Type B pancreatic cell (in vitro differentiated cells): ENCODE results near the gene PLPP1. TPM values are rescaled to one million over a fixed set of nuclear protein-coding genes. Genes with fewer than 3 reads are reported as not detected.
A peak's percentile ranks its signal among the peaks of the same experiment; 100 is the strongest.

ENCODE experiments used
- DNase-seq: peaks from one replicate; pipeline ENCODE4 v3.0.0; 2021; ENCODE audit warnings: mixed read lengths; ENCODE audit not compliant: unreplicated experiment; ENCODE audit errors: extremely low spot score
- H3K27ac Mint-ChIP-seq: 2 replicates; pipeline ENCODE4 v1.8.0; 2021; ENCODE audit warnings: mild to moderate bottlenecking, mixed read lengths
- H3K27me3 Mint-ChIP-seq: 2 replicates; pipeline ENCODE4 v1.8.0; 2021; ENCODE audit warnings: mixed read lengths
- H3K36me3 Mint-ChIP-seq: 2 replicates; pipeline ENCODE4 v1.8.0; 2021; ENCODE audit warnings: mixed read lengths
- H3K4me1 Mint-ChIP-seq: one replicate; pipeline ENCODE4 v1.8.0; 2021; ENCODE audit warnings: mixed read lengths; ENCODE audit not compliant: unreplicated experiment
- H3K4me3 Mint-ChIP-seq: 2 replicates; pipeline ENCODE4 v1.8.0; 2021; ENCODE audit warnings: mild to moderate bottlenecking, mixed read lengths
- H3K9me3 Mint-ChIP-seq: 2 replicates; pipeline ENCODE4 v1.8.0; 2021; ENCODE audit warnings: mixed read lengths
- total RNA-seq: library from RNA; stranded (reverse); gene quantifications from 2 replicates; pipeline ENCODE4 v1.2.1, GENCODE V29; 2021; ENCODE audit warnings: low replicate concordance
- TF ChIP-seq, protein P1 (sequence below): fragments of 200-600 bp; sonication (generic); conservative IDR thresholded peaks from 2 replicates; pipeline ENCODE4 v1.5.0; 2021; ENCODE audit warnings: antibody characterized with exemption, mild to moderate bottlenecking

Gene PLPP1
- total RNA-seq, 1 donor from 2014 or later = 12.8 TPM

DNA sequence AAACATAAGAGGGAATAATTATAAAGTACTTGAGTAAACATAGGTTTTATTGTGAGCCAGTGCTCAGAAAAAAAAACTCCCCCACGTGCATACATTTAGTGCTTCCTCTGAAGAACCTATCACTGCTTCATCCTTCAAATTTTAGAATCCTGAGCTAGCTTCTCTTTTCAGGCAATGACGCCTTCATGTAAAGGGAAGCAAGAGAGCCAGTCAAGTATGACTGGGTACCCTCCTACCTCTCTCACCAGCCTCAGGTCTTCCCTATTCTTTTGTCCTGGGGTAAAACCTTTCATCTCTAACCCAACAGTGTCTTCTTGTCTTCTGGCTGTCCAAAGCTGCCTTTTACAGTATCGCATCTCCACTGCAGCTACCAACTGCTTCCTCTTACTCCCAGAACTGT is 32.0 kb downstream of the PLPP1 start:
- no peaks in the 10 kb centered on the region for H3K36me3 Mint-ChIP-seq
- H3K4me1 Mint-ChIP-seq = peaks cover 23% of the 10 kb centered on the region
- no peaks in the 10 kb centered on the region for H3K27me3 Mint-ChIP-seq
- no peaks in the 10 kb centered on the region for H3K9me3 Mint-ChIP-seq
- TF ChIP-seq, protein P1, sequence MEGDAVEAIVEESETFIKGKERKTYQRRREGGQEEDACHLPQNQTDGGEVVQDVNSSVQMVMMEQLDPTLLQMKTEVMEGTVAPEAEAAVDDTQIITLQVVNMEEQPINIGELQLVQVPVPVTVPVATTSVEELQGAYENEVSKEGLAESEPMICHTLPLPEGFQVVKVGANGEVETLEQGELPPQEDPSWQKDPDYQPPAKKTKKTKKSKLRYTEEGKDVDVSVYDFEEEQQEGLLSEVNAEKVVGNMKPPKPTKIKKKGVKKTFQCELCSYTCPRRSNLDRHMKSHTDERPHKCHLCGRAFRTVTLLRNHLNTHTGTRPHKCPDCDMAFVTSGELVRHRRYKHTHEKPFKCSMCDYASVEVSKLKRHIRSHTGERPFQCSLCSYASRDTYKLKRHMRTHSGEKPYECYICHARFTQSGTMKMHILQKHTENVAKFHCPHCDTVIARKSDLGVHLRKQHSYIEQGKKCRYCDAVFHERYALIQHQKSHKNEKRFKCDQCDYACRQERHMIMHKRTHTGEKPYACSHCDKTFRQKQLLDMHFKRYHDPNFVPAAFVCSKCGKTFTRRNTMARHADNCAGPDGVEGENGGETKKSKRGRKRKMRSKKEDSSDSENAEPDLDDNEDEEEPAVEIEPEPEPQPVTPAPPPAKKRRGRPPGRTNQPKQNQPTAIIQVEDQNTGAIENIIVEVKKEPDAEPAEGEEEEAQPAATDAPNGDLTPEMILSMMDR = no peak
- H3K4me3 Mint-ChIP-seq = no peak overlapping the region
- no peak for DNase-seq
- H3K27ac Mint-ChIP-seq = no peak overlapping the region

DNA sequence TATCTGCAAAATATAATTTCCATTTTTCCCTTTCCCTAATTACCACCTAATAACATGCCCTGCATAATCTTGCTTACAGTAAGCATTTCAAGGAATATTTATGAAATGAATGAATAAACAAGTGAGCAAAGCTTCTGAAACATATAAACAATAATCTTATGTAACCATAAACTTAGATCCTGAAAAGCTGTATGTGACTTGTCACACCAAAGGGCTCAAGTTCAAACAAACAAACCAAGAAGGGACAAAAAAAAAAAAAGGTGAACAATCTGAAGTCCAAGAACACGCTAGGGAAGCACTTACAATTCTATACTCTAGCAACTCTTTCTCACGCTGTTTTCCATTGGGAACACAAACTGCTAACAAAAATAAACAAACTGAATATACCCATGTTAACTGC is 36.3 kb downstream of the PLPP1 start:
- TF ChIP-seq, protein P1 = no peak
- Mint-ChIP-seq H3K27me3 (no peaks in the 10 kb centered on the region), H3K4me1 (peaks cover 22% of the 10 kb centered on the region), H3K27ac (peak overlapping the region; percentile 0), H3K9me3 (no peaks in the 10 kb centered on the region), H3K4me3 (no peak overlapping the region), H3K36me3 (no peaks in the 10 kb centered on the region)
- DNase-seq = no peak

DNA sequence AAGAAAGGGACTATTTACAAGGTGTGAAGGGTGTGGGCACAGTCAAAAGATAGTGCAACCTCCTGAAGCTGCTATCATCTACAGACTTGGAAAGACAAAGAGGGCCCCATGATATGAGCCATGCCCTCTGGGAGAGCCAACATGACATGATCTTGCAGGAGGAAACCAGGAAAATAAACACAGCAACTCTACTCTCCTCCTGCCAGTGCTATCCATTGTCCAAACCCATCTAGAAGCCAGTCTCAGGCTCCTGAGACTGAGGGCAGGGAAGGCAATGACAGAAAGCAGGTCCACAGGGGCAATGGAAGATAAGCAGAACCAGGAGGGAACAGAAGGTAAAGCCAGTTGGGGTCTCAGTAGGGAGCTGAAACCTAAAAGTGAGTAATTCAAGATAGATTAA is 37.1 kb downstream of the PLPP1 start:
- TF ChIP-seq, protein P1 = no peak
- DNase-seq = no peak
- no peak overlapping the region for H3K4me3 Mint-ChIP-seq
- no peak overlapping the region for H3K27ac Mint-ChIP-seq
- peaks cover 17% of the 10 kb centered on the region for H3K4me1 Mint-ChIP-seq
- no peaks in the 10 kb centered on the region for H3K36me3 Mint-ChIP-seq
- no peaks in the 10 kb centered on the region for H3K9me3 Mint-ChIP-seq
- H3K27me3 Mint-ChIP-seq = no peaks in the 10 kb centered on the region

DNA sequence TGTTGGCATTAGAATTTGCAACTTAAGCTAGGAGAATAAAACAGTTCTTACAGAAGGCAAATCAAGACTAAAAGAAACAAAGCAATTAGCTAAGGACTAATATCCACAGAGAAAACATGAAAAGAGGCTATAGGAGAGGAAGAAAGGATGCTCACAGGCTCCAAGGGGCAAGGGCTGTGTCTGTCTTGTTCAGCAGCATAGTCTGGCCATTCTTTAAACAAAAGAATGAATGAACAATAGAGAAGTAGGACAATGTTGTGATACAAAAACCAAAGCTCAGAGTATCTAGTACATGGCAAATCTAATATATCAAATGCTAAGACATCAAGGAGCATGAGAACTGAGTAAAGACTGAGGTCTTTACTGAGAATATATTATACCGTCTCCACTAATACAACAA is 39.5 kb downstream of the PLPP1 start:
- TF ChIP-seq, protein P1 = no peak
- Mint-ChIP-seq H3K4me1 (peaks cover 17% of the 10 kb centered on the region), H3K9me3 (no peaks in the 10 kb centered on the region), H3K27me3 (no peaks in the 10 kb centered on the region), H3K4me3 (no peak overlapping the region), H3K36me3 (peaks cover 4% of the 10 kb centered on the region), H3K27ac (no peak overlapping the region)
- DNase-seq = no peak

DNA sequence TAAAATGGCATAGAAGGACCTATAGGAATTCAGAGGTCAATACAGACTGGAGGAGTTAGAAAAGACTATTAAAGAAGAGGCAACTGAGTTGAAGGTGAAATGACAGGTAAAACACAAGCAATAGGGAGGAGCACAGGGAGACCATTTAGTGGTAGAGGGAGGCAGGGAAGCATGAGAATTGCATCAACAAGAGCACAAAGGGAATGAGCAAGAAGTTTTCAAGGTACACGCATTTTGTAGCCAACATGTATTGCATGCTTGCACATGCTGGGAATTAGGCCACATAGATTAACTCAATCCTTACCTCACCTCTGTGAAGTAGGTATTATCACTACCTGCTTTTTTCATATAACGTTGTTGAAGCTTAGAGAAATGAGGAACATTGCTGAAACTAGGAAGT is 42.3 kb downstream of the PLPP1 start:
- TF ChIP-seq, protein P1 = no peak
- Mint-ChIP-seq H3K4me1 (no peaks in the 10 kb centered on the region), H3K4me3 (no peak overlapping the region), H3K27me3 (no peaks in the 10 kb centered on the region), H3K27ac (no peak overlapping the region), H3K36me3 (peaks cover 7% of the 10 kb centered on the region), H3K9me3 (no peaks in the 10 kb centered on the region)
- DNase-seq = no peak

DNA sequence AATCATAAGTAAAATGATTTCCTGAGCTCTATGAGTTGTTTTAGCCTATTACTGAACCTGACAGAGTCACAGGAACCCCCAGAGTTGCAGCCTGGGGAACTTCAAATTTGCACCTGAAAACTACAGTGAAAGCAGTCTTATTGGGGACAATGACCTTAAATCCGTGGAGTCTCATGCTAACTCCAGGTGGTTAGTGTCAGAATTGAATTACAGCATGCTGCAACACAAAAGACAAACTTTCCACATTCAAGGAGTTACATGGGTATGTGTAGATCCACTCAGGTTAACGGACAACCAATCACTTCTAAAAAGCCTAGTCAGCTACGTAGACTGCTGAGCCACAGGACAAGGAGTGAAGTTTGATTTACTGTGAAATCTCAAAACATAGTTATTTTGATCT is 49.7 kb downstream of the PLPP1 start:
- H3K4me3 Mint-ChIP-seq = no peak overlapping the region
- no peak for DNase-seq
- peaks cover 3% of the 10 kb centered on the region for H3K36me3 Mint-ChIP-seq
- H3K4me1 Mint-ChIP-seq = no peaks in the 10 kb centered on the region
- H3K27me3 Mint-ChIP-seq = no peaks in the 10 kb centered on the region
- H3K27ac Mint-ChIP-seq = no peak overlapping the region
- TF ChIP-seq, protein P1 = no peak
- no peaks in the 10 kb centered on the region for H3K9me3 Mint-ChIP-seq
